ENCODE data around the gene FAM117B.

- TF ChIP-seq CTCF (IDR thresholded peaks at IDR 0.05; ENCODE audit: low read depth, low read length) (no peak), MAX (IDR thresholded peaks at IDR 0.05; ENCODE audit: low read depth, low read length) (no peak), POLR2A (IDR thresholded peaks at IDR 0.05; ENCODE audit: extremely low read depth, insufficient read length) (no peak), MYC (IDR thresholded peaks at IDR 0.05; ENCODE audit: low read depth, low read length) (no peak)
These were observed 117.3 kb downstream of the FAM117B start for GRCh38 chr2:202752071-202752470.
